Spinal cord (tissue), 4 donors: ENCODE measurements around the gene SNUPN. TPM values are rescaled to one million over a fixed set of nuclear protein-coding genes. Genes with fewer than 3 reads are reported as not detected.

Experiments
- polyA plus RNA-seq, 2 donors: library from polyadenylated mRNA; unstranded; fragments of 120-200 nt; gene quantifications; one replicate each; pipeline ENCODE4 v1.2.1, GENCODE V29; 2013; ENCODE audit not compliant: insufficient read length in 2 of 2
- total RNA-seq, 2 donors: library from RNA; depleted of rRNA in 1 of 2; stranded (reverse); fragments of 120-200 nt in 1 of 2; fragments of >200 nt in 1 of 2; gene quantifications; one replicate each; pipeline versions ENCODE4 v1.2.3 to v1.2.4, GENCODE V29; 2013 to 2014

The SNUPN gene
- total and polyA plus RNA-seq, 4 donors = 23.8 to 34.8 (median 27.3) TPM

Other genes with a start within 250 kb of the SNUPN start
- gene SIN3A, start 174.0 kb downstream of the SNUPN start, total RNA-seq = 10 to 100 TPM; 37.5 to 40.6 TPM
- 10 to 100 TPM; 32.6 to 34.8 TPM for gene SIN3A, start 174.0 kb downstream of the SNUPN start, polyA plus RNA-seq
- gene PTPN9, start 46.4 kb downstream of the SNUPN start, total RNA-seq = 10 to 100 TPM; 32.4 to 38.4 TPM
- 10 to 100 TPM; 40.1 to 44.0 TPM for gene PTPN9, start 46.4 kb downstream of the SNUPN start, polyA plus RNA-seq
- gene IMP3, start 14.5 kb upstream of the SNUPN start, total RNA-seq = 10 to 100 TPM; 34.7 to 66.6 TPM
- 10 to 100 TPM; 58.3 to 60.6 TPM for gene IMP3, start 14.5 kb upstream of the SNUPN start, polyA plus RNA-seq
- gene SNX33, start 22.2 kb upstream of the SNUPN start, total RNA-seq = 10 to 100 TPM in 1 of 2 donors, 1 to 10 TPM in 1; 5.9 to 19.0 TPM
- gene SNX33, start 22.2 kb upstream of the SNUPN start, polyA plus RNA-seq = 10 to 100 TPM; 11.4 to 14.1 TPM
- 10 to 100 TPM; 18.1 to 19.7 TPM for gene CSPG4, start 87.1 kb upstream of the SNUPN start, total RNA-seq
- 10 to 100 TPM; 23.5 to 25.6 TPM for gene CSPG4, start 87.1 kb upstream of the SNUPN start, polyA plus RNA-seq
- 10 to 100 TPM; 46.6 to 60.5 TPM for gene UBE2Q2, start 217.7 kb upstream of the SNUPN start, total RNA-seq
- 10 to 100 TPM; 55.6 to 56.7 TPM for gene UBE2Q2, start 217.7 kb upstream of the SNUPN start, polyA plus RNA-seq